Stimulated activated CD8-positive, alpha-beta memory T cell treated with anti-CD3 and anti-CD28 coated beads, Interleukin-12 subunit alpha, Interleukin-12 subunit beta, amount 100 ng/mL, for 24 hours (primary cell): ENCODE data around the gene CYP2E1.
"Not testable (repeated sequence)": the region's sequence is repeated elsewhere in the genome, so short reads cannot be mapped to it uniquely, and the experiment has no call there.

ENCODE experiments used
- DNase-seq: peaks from one replicate; pipeline ENCODE4 v3.0.0-alpha.2; 2020; ENCODE audit errors: extremely low read depth

CYP2E1 gene

GRCh38 chr10:133528845-133529575 is 1.8 kb downstream of the CYP2E1 start:
- DNase-seq = no peak

- DNase-seq = no peak
These were observed 2.4 kb downstream of the CYP2E1 start for GRCh38 chr10:133529576-133529946.

DNA sequence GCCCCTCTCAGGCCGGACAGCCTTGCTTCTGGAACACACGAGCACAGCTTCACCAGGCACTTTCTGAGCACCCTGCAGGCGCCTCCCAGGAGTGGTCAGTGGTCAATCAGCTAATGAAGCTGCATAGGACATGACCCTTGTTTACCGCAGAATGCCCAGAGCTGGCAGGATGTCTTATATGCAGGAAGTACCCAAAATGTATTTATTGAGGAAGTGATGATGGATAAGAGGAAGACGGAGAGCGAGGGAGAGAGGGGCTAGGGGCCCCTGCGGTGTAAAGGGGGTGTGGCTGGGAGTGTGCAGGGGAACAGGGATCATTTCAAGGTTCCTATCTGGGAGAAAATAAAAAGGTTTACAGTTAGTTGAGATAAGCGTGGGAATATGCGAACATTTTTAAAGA is 3.3 kb downstream of the CYP2E1 start:
- no peak for DNase-seq

DNA sequence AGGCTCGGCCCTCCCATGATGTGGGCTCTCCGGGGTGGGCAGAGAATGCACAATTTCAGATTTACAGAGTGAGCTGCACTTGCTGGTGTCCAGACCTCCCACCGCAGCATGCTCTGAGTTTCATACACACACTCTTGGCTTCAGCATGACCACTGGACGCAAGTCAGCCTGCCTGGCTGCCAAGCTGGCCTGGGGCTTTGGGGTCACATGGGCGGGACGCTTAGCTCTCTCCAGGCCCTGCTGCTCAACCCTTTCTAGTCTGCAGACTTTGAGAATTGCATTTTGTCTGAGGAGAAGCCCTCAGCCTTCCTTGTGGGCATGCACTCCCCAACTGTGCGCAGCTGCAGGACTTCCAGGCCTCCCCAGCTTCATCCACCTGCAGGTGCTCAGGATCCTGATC is 5.7 kb downstream of the CYP2E1 start:
- DNase-seq = no peak

- no peak for DNase-seq
These were observed 7.3 kb downstream of the CYP2E1 start for GRCh38 chr10:133534417-133534816.

GRCh38 chr10:133536198-133536597 is 9.0 kb downstream of the CYP2E1 start:
- no peak for DNase-seq

- no peak for DNase-seq
These were observed 10.7 kb downstream of the CYP2E1 start for GRCh38 chr10:133537546-133538545.

GRCh38 chr10:133541441-133541975 is 14.3 kb downstream of the CYP2E1 start:
- DNase-seq = not testable (repeated sequence)

- DNase-seq = no peak
These were observed 17.3 kb downstream of the CYP2E1 start for GRCh38 chr10:133544506-133544905.

GRCh38 chr10:133554600-133554999 is 27.4 kb downstream of the CYP2E1 start:
- no peak for DNase-seq

- no peak for DNase-seq
These were observed 28.4 kb downstream of the CYP2E1 start for GRCh38 chr10:133555521-133555920.

DNA sequence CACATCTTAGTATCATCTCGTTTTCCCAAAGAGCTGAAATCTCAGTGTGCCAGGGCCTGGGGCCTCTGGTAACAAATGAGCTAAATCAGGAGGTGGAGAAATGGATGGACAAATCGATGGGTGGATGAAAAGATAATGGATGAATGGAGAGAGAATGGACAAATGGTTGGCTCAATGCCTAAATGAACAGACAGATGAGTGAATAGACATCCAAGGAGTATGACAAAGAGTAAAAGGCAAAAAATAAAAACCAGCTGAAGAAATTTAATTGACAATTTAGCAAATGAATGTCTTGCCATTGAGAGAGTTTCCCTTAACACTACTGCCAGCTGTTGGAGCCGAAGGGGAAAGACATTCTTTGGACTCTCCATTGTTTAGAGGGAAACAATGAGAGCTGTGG is 30.2 kb downstream of the CYP2E1 start:
- DNase-seq = no peak

GRCh38 chr10:133559216-133559615 is 32.1 kb downstream of the CYP2E1 start:
- DNase-seq = no peak

DNA sequence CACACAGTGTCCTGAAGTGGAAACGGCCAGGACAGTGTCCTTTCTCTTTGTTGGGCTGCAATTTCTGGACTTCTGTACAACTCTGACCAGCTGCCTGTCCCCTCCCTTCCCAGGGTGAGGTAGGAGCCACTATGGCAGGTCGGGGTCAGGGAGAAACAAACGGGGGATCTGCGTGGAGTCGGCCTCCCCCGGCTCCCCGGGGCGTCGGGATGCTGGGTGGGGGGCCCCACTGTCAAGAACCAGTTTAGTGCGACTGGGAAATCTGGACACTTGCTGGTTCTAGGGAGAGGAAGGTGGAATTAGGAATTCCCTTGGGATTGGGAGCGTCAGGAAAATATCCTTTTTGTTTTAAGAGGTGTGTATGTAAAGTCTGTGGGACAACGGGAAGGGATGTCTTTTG is 37.7 kb downstream of the CYP2E1 start:
- DNase-seq = no peak

- no peak for DNase-seq
These were observed 38.5 kb downstream of the CYP2E1 start, which contains the start of gene SYCE1 for GRCh38 chr10:133565441-133566294. SYCE1 (minus strand) TSS chr10:133565583; CDS start chr10:133565529, 54 bp downstream.

GRCh38 chr10:133567119-133567518 is 40.0 kb downstream of the CYP2E1 start:
- no peak for DNase-seq

- no peak for DNase-seq
These were observed 40.6 kb downstream of the CYP2E1 start for GRCh38 chr10:133567609-133568286.

DNA sequence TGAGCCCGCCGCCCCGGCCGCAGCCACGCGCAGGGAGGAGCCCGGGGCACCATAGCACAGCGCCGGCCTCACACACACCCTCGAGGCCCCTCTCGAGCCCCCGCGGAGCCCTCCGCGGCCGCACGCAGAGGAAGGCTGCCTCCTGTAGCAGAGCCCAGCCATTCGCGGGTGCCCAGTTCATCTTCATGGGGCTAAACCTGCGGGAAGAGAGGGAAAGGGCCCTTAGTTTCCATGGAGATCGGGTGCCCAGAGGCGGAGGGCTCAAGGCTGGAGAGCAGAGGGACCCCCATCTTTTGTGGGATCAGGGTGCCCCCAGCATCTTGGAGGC is 41.1 kb downstream of the CYP2E1 start:
- DNase-seq = no peak

GRCh38 chr10:133568831-133569527 is 41.8 kb downstream of the CYP2E1 start:
- not testable (repeated sequence) for DNase-seq

GRCh38 chr10:133569801-133570200 is 42.6 kb downstream of the CYP2E1 start:
- DNase-seq = not testable (repeated sequence)
